Measurements from ENCODE around the gene SPATA31A6.
"Not testable (repeated sequence)": the region's sequence is repeated elsewhere in the genome, so short reads cannot be mapped to it uniquely, and the experiment has no call there.

The SPATA31A6 gene

DNA sequence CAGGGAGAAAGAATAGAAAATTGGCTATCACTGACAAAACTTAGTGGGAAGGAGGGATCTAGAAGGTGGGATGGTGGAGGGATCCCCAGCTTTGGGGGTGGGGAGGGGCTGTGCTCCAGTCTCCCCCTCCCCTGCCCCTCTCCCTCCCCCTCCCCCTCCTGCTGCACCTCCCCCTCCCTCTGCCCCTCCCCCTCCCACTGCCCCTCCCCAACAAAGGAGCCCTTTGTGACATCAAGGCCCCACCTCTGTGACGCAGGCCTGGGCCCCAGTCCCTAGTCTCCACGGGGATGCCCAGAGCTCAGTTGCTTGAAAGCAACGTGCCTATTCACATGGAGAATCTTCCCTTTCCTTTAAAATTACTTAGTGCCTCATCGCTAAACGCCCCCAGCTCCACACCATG, at the start of gene SPATA31A6:
SPATA31A6 (plus strand) TSS at position 301 of the 400 bp plus-strand sequence; CDS start at position 330, 29 bp downstream.
- DNase-seq (ENCODE audit: low read depth): not testable (repeated sequence)

- not testable (repeated sequence) for DNase-seq (ENCODE audit: low read depth)
These were observed 23.2 kb upstream of the SPATA31A6 start for GRCh38 chr9:42160299-42160698.

GRCh38 chr9:42219861-42220260, 36.4 kb downstream of the SPATA31A6 start:
- not testable (repeated sequence) for DNase-seq (ENCODE audit: low read depth)

DNA sequence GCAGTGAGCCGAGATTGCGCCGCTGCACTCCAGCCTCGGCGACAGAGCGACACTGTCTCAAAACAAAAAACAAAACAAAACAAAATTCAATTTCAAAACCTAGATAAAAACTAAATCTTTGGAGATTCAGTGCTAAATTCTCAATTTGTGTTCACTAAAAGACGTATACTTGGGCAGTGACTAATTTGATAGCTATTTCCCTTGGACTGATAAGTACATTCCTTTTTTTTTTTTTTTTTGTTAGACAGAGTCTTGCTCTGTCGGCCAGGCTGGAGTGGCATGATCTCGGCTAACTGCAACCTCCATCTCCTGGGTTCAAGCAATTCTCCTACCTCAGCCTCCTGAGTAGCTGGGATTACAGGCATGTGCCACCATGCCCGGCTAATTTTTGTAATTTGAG, 39.8 kb downstream of the SPATA31A6 start:
- not testable (repeated sequence) for DNase-seq (ENCODE audit: low read depth)

DNA sequence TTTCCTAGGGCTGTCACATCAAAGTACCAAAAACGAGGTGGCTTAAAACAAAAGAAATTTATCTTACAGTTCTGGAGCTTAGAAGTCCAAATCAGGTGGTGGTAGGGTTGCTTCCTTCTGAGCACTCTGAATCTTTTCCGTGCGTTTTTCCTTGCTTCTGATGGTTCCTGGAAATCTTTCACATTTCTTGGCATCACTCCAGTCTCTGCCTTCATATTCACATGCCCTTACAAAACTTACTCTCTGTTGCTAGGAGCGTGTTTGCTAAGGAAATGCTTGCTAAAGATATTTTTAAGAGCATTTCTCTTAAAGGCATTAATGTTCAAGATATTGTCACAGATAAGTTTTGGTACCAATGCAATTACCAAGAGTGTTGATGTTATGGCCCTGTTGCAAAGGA, 49.6 kb downstream of the SPATA31A6 start:
- not testable (repeated sequence) for DNase-seq (ENCODE audit: low read depth)

GRCh38 chr9:42234610-42235009, 51.2 kb downstream of the SPATA31A6 start:
- not testable (repeated sequence) for DNase-seq (ENCODE audit: low read depth)

DNA sequence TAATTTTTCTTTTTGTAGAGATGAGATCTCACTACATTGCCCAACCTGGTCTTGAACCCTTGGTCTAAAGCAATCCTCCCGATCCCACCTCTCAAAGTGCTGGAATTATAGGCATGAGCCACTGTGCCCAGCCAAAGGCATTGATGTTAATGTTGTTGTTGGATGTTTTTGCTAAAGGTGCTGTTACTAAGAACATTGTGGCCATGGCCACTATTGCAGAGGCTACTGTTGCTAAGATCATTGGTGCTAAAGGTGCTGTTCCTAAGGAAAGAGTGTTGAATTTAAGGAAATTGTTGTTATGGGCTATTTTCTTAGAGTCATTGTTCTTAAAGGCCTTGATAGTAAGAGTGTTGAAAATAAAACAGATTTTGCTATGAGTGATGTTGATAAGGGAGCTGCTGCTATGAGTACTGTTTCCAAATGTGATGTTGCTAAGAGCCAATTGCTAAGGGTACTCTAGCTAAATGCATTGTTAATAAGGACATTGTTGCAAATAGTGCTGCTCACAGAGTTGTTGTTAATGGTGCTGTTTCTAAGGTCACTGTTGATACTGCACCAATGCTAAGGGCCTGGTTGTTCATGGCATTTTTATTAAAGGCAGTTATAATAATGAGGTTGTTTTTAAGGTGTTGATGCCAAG, 52.0 kb downstream of the SPATA31A6 start:
- not testable (repeated sequence) for DNase-seq (ENCODE audit: low read depth)

GRCh38 chr9:42236097-42236496, 52.6 kb downstream of the SPATA31A6 start:
- not testable (repeated sequence) for DNase-seq (ENCODE audit: low read depth)

- not testable (repeated sequence) for DNase-seq (ENCODE audit: low read depth)
These were observed 53.9 kb downstream of the SPATA31A6 start for GRCh38 chr9:42237381-42237780.

GRCh38 chr9:42238862-42239261, 55.4 kb downstream of the SPATA31A6 start:
- DNase-seq (ENCODE audit: low read depth): not testable (repeated sequence)

Data from activated T-helper 9 cell treated with anti-CD3 and anti-CD28 coated beads, Interleukin-2, amount 50 U/mL, for 16 hours (primary cell).